ENCODE measurements around the gene ZNF764. TPM values are rescaled to one million over a fixed set of nuclear protein-coding genes. Genes with fewer than 3 reads are reported as not detected.

ZNF764 gene
- total and polyA plus RNA-seq, 9 of the 15 experiments (the other 6 are each of a cell fraction or from before 2014, with no cell fraction given), result 0.69 to 10.1 (median 4.1) TPM

DNA sequence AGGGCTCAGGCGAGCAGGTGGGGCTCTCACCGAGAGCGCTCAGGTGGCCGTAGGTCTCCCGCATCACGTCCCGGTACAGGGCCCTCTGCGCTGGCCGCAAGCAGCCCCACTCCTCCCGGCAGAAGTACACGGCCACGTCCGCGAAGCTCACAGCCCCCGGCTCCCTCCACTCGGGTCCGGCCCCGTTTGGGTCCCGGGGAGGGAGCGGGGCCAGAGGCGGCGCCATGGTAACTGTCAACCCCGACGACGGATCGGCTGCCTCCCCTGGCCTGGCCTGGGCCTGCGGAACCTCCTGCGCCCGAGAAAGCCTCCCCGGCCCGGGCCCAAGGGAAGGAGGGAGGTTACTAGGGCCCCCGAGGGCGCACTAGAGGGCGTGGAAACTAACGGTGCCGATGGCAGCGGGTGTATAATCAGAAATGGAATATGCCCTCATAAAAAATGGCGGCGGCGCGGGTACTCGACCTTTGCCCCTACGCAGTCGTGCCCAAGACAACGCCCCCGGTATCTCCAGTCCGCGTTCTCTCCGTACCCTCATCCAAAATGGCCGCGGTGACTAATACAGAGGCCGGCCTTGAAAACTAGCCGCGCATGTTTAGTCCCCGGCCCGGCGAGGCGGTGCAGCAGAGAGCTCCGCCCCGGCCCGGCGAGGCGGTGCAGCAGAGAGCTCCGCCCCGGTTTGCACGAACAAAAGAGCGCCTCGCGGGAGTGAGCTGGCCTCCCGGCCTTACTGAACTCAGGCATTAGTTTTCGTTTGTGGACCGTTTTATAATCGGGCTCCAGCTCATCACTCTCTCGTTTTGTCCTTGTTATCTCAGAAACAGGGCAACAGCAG lies at the start of gene ZNF764 (continued):
- TF ChIP-seq, protein P1, sequence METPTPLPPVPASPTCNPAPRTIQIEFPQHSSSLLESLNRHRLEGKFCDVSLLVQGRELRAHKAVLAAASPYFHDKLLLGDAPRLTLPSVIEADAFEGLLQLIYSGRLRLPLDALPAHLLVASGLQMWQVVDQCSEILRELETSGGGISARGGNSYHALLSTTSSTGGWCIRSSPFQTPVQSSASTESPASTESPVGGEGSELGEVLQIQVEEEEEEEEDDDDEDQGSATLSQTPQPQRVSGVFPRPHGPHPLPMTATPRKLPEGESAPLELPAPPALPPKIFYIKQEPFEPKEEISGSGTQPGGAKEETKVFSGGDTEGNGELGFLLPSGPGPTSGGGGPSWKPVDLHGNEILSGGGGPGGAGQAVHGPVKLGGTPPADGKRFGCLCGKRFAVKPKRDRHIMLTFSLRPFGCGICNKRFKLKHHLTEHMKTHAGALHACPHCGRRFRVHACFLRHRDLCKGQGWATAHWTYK (CRISPR knock-in tag; IDR thresholded peaks at IDR 0.05), result 0 out of 2 replicates have a peak, but pooled peaks have one; percentile 45
- TF ChIP-seq ZC3H8 (IDR thresholded peaks at IDR 0.05) (no peak), FOXK2 (conservative IDR thresholded peaks at IDR 0.05 in 1 of 2, IDR thresholded peaks at IDR 0.05 in 1 of 2; ENCODE audit: low read depth in 2 of 2) (peak; percentile 59 to 65; a peak in 2 of 4 replicates), E2F3 (CRISPR knock-in tag; IDR thresholded peaks at IDR 0.05) (no peak), MTA1 (IDR thresholded peaks at IDR 0.05; ENCODE audit: borderline replicate concordance) (no peak), FOXP1 (CRISPR knock-in tag; IDR thresholded peaks at IDR 0.05) (no peak), MAFF (IDR thresholded peaks at IDR 0.05; ENCODE audit: low read length) (no peak), CTBP1 (IDR thresholded peaks at IDR 0.05; ENCODE audit: borderline replicate concordance) (peak; percentile 59)
- TF ChIP-seq, protein P2, sequence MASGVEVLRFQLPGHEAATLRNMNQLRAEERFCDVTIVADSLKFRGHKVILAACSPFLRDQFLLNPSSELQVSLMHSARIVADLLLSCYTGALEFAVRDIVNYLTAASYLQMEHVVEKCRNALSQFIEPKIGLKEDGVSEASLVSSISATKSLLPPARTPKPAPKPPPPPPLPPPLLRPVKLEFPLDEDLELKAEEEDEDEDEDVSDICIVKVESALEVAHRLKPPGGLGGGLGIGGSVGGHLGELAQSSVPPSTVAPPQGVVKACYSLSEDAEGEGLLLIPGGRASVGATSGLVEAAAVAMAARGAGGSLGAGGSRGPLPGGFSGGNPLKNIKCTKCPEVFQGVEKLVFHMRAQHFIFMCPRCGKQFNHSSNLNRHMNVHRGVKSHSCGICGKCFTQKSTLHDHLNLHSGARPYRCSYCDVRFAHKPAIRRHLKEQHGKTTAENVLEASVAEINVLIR (CRISPR knock-in tag; IDR thresholded peaks at IDR 0.05), result no peak
- TF ChIP-seq, protein P3, sequence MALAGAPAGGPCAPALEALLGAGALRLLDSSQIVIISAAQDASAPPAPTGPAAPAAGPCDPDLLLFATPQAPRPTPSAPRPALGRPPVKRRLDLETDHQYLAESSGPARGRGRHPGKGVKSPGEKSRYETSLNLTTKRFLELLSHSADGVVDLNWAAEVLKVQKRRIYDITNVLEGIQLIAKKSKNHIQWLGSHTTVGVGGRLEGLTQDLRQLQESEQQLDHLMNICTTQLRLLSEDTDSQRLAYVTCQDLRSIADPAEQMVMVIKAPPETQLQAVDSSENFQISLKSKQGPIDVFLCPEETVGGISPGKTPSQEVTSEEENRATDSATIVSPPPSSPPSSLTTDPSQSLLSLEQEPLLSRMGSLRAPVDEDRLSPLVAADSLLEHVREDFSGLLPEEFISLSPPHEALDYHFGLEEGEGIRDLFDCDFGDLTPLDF (CRISPR knock-in tag; IDR thresholded peaks at IDR 0.05), result peak; percentile 71; the same call in 1 of the 2 replicates
- TF ChIP-seq, protein P4, sequence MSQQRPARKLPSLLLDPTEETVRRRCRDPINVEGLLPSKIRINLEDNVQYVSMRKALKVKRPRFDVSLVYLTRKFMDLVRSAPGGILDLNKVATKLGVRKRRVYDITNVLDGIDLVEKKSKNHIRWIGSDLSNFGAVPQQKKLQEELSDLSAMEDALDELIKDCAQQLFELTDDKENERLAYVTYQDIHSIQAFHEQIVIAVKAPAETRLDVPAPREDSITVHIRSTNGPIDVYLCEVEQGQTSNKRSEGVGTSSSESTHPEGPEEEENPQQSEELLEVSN (IDR thresholded peaks at IDR 0.05; ENCODE audit: borderline replicate concordance in 1 of 2, extremely low read depth in 1 of 2, insufficient read depth in 1 of 2, insufficient read length in 1 of 2, low read depth in 1 of 2, low read length in 1 of 2, poor library complexity in 1 of 2, severe bottlenecking in 1 of 2), result peak in 1 of 2 experiments; percentile 39
- TF ChIP-seq, protein P5, sequence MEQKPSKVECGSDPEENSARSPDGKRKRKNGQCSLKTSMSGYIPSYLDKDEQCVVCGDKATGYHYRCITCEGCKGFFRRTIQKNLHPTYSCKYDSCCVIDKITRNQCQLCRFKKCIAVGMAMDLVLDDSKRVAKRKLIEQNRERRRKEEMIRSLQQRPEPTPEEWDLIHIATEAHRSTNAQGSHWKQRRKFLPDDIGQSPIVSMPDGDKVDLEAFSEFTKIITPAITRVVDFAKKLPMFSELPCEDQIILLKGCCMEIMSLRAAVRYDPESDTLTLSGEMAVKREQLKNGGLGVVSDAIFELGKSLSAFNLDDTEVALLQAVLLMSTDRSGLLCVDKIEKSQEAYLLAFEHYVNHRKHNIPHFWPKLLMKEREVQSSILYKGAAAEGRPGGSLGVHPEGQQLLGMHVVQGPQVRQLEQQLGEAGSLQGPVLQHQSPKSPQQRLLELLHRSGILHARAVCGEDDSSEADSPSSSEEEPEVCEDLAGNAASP (IDR thresholded peaks at IDR 0.05), result no peak

All from K562 (cell line).